ENCODE data around the gene TXNRD2.

GRCh38 chr22:19898145-19898544 lies 43.5 kb downstream of the TXNRD2 start:
- TF ChIP-seq, protein P1, sequence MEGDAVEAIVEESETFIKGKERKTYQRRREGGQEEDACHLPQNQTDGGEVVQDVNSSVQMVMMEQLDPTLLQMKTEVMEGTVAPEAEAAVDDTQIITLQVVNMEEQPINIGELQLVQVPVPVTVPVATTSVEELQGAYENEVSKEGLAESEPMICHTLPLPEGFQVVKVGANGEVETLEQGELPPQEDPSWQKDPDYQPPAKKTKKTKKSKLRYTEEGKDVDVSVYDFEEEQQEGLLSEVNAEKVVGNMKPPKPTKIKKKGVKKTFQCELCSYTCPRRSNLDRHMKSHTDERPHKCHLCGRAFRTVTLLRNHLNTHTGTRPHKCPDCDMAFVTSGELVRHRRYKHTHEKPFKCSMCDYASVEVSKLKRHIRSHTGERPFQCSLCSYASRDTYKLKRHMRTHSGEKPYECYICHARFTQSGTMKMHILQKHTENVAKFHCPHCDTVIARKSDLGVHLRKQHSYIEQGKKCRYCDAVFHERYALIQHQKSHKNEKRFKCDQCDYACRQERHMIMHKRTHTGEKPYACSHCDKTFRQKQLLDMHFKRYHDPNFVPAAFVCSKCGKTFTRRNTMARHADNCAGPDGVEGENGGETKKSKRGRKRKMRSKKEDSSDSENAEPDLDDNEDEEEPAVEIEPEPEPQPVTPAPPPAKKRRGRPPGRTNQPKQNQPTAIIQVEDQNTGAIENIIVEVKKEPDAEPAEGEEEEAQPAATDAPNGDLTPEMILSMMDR (IDR thresholded peaks at IDR 0.05) = no peak
- no peak for TF ChIP-seq POLR2A (IDR thresholded peaks at IDR 0.05)
- no peak for TF ChIP-seq EP300 (IDR thresholded peaks at IDR 0.05)

Measured in tibial nerve (tissue), 4 donors.